Neural progenitor cell (in vitro differentiated cells): ENCODE measurements around the gene PEX1.
"Not testable (repeated sequence)": the region's sequence is repeated elsewhere in the genome, so short reads cannot be mapped to it uniquely, and the experiment has no call there.

Experiments used
- EZH2 ChIP-seq: fragments of 200-600 bp; sonication (generic); IDR thresholded peaks from 2 replicates; pipeline ENCODE4 v1.6.1; 2017; ENCODE audit warnings: antibody characterized with exemption, mild to moderate bottlenecking, moderate library complexity
- TF ChIP-seq, protein P1 (sequence below): fragments of 200-600 bp; sonication (generic); IDR thresholded peaks from 2 replicates; pipeline ENCODE4 v1.5.1; 2017; ENCODE audit warnings: antibody characterized with exemption, mild to moderate bottlenecking

DNA sequence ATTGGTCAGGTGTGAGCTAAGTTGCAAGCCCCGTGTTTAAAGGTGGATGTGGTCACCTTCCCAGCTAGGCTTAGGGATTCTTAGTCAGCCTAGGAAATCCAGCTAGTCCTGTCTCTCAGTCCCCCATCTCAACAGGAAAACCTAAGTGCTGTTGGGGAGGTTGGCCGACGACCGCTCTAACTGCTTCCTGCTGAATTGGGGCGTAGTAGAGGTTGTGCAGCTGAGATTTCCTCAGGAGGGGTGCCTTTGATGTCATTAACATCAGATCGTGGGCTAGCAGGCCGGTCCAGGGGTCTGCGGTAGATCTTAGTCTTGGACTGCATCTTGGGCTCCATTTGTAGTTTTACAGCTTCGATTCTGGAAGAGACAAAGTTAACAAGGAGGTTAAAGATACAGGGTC lies 59.7 kb downstream of the PEX1 start:
- TF ChIP-seq, protein P1, sequence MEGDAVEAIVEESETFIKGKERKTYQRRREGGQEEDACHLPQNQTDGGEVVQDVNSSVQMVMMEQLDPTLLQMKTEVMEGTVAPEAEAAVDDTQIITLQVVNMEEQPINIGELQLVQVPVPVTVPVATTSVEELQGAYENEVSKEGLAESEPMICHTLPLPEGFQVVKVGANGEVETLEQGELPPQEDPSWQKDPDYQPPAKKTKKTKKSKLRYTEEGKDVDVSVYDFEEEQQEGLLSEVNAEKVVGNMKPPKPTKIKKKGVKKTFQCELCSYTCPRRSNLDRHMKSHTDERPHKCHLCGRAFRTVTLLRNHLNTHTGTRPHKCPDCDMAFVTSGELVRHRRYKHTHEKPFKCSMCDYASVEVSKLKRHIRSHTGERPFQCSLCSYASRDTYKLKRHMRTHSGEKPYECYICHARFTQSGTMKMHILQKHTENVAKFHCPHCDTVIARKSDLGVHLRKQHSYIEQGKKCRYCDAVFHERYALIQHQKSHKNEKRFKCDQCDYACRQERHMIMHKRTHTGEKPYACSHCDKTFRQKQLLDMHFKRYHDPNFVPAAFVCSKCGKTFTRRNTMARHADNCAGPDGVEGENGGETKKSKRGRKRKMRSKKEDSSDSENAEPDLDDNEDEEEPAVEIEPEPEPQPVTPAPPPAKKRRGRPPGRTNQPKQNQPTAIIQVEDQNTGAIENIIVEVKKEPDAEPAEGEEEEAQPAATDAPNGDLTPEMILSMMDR: not testable (repeated sequence)
- not testable (repeated sequence) for TF ChIP-seq EZH2
